ENCODE measurements around the gene MRPL11. TPM values are rescaled to one million over a fixed set of nuclear protein-coding genes. Genes with fewer than 3 reads are reported as not detected.

MRPL11 gene
- 22.7 TPM for total RNA-seq
- 10 to 100 TPM; 80.4 to 96.9 (median 84.5) TPM for polyA plus RNA-seq

DNA sequence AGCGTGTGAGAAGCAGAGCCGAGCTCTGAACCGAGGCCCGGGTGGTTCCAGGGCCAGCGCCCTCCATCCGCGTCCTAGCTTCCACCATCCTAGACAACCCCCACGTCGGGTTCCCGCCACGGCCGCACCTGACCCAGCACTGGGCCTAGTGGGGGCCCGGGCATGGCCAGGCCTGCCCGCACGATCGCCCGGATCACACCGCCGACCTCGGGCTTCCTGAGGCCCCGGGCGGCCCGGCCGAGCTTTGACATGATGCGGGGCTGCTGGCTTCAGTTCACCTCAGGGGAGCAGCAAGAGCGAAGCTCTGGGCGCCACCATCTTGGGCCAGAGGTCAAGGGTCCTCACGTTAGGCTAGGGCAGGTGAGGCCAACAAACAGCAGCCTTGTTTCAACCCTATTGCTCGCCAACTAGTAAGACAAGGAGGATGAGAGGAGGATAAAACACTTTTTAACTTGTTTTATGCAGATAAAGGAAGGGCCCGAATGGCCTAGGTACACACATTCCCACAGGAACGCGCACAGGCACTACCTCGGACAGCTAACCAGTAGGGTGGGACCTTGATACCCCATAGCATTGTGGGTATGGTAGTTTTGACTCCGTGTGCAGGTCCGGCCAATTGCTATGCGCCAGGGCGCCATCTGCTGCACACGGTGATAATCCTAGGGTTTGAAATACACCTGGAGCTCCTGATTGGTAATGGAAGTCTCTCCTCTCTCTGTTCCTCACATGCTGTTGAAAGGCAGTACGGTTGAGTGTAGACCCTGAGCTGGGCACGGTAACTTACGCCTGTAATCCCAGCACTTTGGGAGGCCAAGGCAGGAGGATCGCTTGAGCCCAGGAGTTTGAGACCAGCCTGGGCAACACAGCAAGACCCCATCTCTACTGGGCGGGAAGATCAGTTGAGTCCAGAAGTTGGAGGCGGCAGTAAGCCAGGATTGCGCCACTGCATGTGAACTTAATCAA lies at the start of gene MRPL11:
Gene MRPL11 (minus strand): TSS at position 345 of the 963 bp plus-strand sequence. CDS start 94 bp downstream, at position 251.
- Histone ChIP-seq H3K36me3 (ENCODE audit: control insufficient read depth, insufficient read depth, low read length) (peaks cover 23% of the 10 kb centered on the region), H3K27ac (ENCODE audit: insufficient read depth, low read length, poor library complexity, severe bottlenecking) (peak within 1 kb of the TSS; percentile 74), H3K4me1 (ENCODE audit: control insufficient read depth, insufficient read depth, low read length, poor library complexity, severe bottlenecking) (no peaks in the 10 kb centered on the region), H3K4me3 (ENCODE audit: low read depth, low read length) (peak within 1 kb of the TSS; percentile 94), H3K9me3 (ENCODE audit: control insufficient read depth in 2 of 2, low read length in 2 of 2) (peaks cover 8 to 13% of the 10 kb centered on the region in 2 experiments), H3K27me3 (ENCODE audit: control insufficient read depth, insufficient read depth, low read length) (no peaks in the 10 kb centered on the region)
- ATAC-seq (ENCODE audit: low read depth in 2 of 2) (peak; percentile 98 to 99), DNase-seq (peak; percentile 82 to 94 (median 93))
- H3K4me3 Mint-ChIP-seq, result peak within 1 kb of the TSS; percentile 76 to 92 (median 84)
- peaks cover 0 to 16% (median 2%) of the 10 kb centered on the region in 4 donors for H3K4me1 Mint-ChIP-seq
- H3K27me3 Mint-ChIP-seq, result no peaks in the 10 kb centered on the region
- H3K27ac Mint-ChIP-seq, result peak within 1 kb of the TSS; percentile 91 to 99 (median 99)
- H3K9me3 Mint-ChIP-seq, result peaks cover 0 to 10% (median 3%) of the 10 kb centered on the region in 7 donors
- peaks cover 15% of the 10 kb centered on the region for H3K36me3 Mint-ChIP-seq

- Histone ChIP-seq H3K4me3 (ENCODE audit: low read depth, low read length) (no peak overlapping the region), H3K9me3 (ENCODE audit: control insufficient read depth in 2 of 2, low read length in 2 of 2) (no peaks in the 10 kb centered on the region), H3K36me3 (ENCODE audit: control insufficient read depth, insufficient read depth, low read length) (peaks cover 41% of the 10 kb centered on the region), H3K4me1 (ENCODE audit: control insufficient read depth, insufficient read depth, low read length, poor library complexity, severe bottlenecking) (peaks cover 12% of the 10 kb centered on the region), H3K27me3 (ENCODE audit: control insufficient read depth, insufficient read depth, low read length) (no peaks in the 10 kb centered on the region), H3K27ac (ENCODE audit: insufficient read depth, low read length, poor library complexity, severe bottlenecking) (no peak overlapping the region)
- ATAC-seq (ENCODE audit: low read depth in 2 of 2) (no peak), DNase-seq (no peak)
- Mint-ChIP-seq H3K4me3 (no peak overlapping the region), H3K27ac (no peak overlapping the region), H3K27me3 (no peaks in the 10 kb centered on the region), H3K9me3 (no peaks in the 10 kb centered on the region), H3K36me3 (peaks cover 23% of the 10 kb centered on the region), H3K4me1 (peaks cover 0 to 20% (median 16%) of the 10 kb centered on the region in 4 donors)
Observed at GRCh38 chr11:66484806-66485380, 46.2 kb upstream of the MRPL11 start.

DNA sequence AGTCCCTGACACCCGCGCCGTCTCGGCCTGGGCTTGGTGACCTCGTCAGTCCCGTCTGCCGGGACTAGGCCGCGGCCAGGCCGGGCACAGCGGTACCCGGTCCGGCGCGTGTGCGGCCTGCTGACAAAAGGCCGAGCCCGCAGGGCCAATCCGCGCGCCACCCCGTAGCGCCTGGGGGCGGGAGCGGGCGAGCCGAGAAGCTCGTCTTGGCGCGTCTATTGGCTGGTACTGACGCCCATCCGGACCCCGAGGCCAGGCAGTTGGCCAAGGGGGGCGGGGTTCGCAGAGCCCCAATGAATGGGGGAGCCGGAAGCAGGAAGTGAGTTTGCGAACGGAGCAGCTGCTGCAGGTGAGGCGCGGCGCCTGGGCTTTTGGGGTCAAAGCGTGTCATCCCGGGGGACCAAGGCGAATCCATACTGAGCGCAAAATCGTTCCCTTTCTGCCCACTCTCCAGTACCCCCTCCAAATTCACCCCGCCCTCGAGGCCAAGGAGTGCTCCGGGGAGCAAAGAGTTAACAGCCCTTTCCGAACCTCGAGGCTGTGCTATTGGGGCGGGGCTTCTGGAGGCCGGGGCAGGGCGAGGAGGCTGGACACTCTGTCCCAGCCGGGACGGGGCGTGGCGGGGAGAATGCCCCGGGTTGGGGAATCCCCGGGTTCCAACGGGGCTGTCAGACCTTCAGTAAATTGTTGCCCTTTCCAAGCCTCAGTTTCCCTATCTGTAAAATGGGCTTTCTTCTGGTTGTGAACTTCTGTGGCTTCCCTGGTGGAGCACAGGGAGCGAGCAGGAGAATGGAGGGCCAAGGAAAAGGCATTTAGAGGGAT lies 41.7 kb upstream of the MRPL11 start, which contains the start of gene DPP3:
Gene DPP3 (plus strand): TSS at position 318 of the 822 bp plus-strand sequence. CDS start 1,767 bp downstream, outside the sequence.
- peak within 1 kb of the TSS; percentile 79 for H3K4me3 ChIP-seq (ENCODE audit: low read depth, low read length)
- H3K9me3 ChIP-seq (ENCODE audit: control insufficient read depth in 2 of 2, low read length in 2 of 2), result no peaks in the 10 kb centered on the region
- Mint-ChIP-seq H3K27me3 (peaks cover 4% of the 10 kb centered on the region), H3K9me3 (no peaks in the 10 kb centered on the region), H3K4me3 (peak within 1 kb of the TSS; percentile 91 to 96 (median 94)), H3K4me1 (peaks cover 0 to 39% (median 30%) of the 10 kb centered on the region in 4 donors), H3K27ac (peak within 1 kb of the TSS; percentile 86 to 94 (median 90)), H3K36me3 (peaks cover 5% of the 10 kb centered on the region)
- peaks cover 23% of the 10 kb centered on the region for H3K4me1 ChIP-seq (ENCODE audit: control insufficient read depth, insufficient read depth, low read length, poor library complexity, severe bottlenecking)
- H3K27me3 ChIP-seq (ENCODE audit: control insufficient read depth, insufficient read depth, low read length), result no peaks in the 10 kb centered on the region
- peak within 1 kb of the TSS; percentile 76 for H3K27ac ChIP-seq (ENCODE audit: insufficient read depth, low read length, poor library complexity, severe bottlenecking)
- peak; percentile 93 to 98 (median 95) for DNase-seq
- peaks cover 10% of the 10 kb centered on the region for H3K36me3 ChIP-seq (ENCODE audit: control insufficient read depth, insufficient read depth, low read length)
- ATAC-seq (ENCODE audit: low read depth in 2 of 2), result peak; percentile 98

GRCh38 chr11:66479394-66480116 lies 40.9 kb upstream of the MRPL11 start:
- H3K9me3 ChIP-seq (ENCODE audit: control insufficient read depth in 2 of 2, low read length in 2 of 2), result no peaks in the 10 kb centered on the region
- no peak for ATAC-seq (ENCODE audit: low read depth in 2 of 2)

DNA sequence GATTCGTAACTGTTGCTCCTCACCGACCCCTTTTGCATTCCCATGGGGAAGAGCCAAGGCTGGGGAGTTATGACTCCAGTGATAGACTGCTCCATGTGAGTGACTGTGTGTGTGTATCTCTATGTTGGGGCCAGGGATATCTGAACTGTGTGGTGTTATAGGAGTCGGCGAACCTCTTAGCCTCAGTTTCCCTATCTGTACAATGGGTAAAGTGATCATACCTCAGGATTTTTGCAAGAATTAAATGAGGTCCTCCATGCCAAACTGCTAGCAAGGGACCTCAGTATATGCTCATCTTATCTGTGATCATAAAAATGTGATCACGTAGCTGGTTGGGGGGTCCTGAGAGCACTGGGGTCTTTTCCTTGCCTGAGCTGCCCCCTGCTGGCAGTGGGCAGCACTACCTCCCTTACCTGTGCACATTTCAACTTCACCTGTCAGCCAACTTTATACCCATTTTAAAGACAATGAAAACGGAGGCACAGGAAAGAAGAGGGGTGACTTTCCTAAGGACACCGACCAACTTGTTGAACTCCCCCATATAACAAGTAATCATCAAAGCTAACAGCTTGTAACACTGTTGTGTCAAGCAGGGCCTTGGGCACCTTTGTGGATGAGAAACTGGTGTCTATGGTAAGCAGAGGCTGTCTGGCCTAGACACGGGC lies 40.2 kb upstream of the MRPL11 start:
- Histone ChIP-seq H3K4me1 (ENCODE audit: control insufficient read depth, insufficient read depth, low read length, poor library complexity, severe bottlenecking) (peaks cover 23% of the 10 kb centered on the region), H3K36me3 (ENCODE audit: control insufficient read depth, insufficient read depth, low read length) (peaks cover 6% of the 10 kb centered on the region), H3K9me3 (ENCODE audit: control insufficient read depth in 2 of 2, low read length in 2 of 2) (no peaks in the 10 kb centered on the region), H3K27ac (ENCODE audit: insufficient read depth, low read length, poor library complexity, severe bottlenecking) (no peak overlapping the region), H3K27me3 (ENCODE audit: control insufficient read depth, insufficient read depth, low read length) (no peaks in the 10 kb centered on the region), H3K4me3 (ENCODE audit: low read depth, low read length) (peak overlapping the region; percentile 79)
- Mint-ChIP-seq H3K4me3 (peak overlapping the region; percentile 91 to 96 (median 94)), H3K9me3 (no peaks in the 10 kb centered on the region), H3K27me3 (peaks cover 4% of the 10 kb centered on the region), H3K27ac (peak overlapping the region; percentile 32 to 94 (median 90)), H3K4me1 (peaks cover 0 to 38% (median 30%) of the 10 kb centered on the region in 4 donors), H3K36me3 (peaks cover 8% of the 10 kb centered on the region)
- ATAC-seq (ENCODE audit: low read depth in 2 of 2) (no peak), DNase-seq (peak in 2 of 3 donors; percentile 41 to 59)

More at GRCh38 chr11:66479394-66480116, 40.9 kb upstream of the MRPL11 start:
- H3K36me3 Mint-ChIP-seq, result peaks cover 4% of the 10 kb centered on the region
- H3K9me3 Mint-ChIP-seq, result no peaks in the 10 kb centered on the region
- H3K27me3 Mint-ChIP-seq, result peaks cover 4% of the 10 kb centered on the region
- H3K27ac ChIP-seq (ENCODE audit: insufficient read depth, low read length, poor library complexity, severe bottlenecking), result peak overlapping the region; percentile 76
- H3K27me3 ChIP-seq (ENCODE audit: control insufficient read depth, insufficient read depth, low read length), result no peaks in the 10 kb centered on the region
- peak overlapping the region; percentile 91 to 96 (median 94) for H3K4me3 Mint-ChIP-seq
- H3K4me3 ChIP-seq (ENCODE audit: low read depth, low read length), result peak overlapping the region; percentile 79
- DNase-seq, result no peak
- peaks cover 0 to 39% (median 30%) of the 10 kb centered on the region in 4 donors for H3K4me1 Mint-ChIP-seq
- H3K36me3 ChIP-seq (ENCODE audit: control insufficient read depth, insufficient read depth, low read length), result peaks cover 6% of the 10 kb centered on the region
- H3K27ac Mint-ChIP-seq, result peak overlapping the region; percentile 43 to 94 (median 90)
- H3K4me1 ChIP-seq (ENCODE audit: control insufficient read depth, insufficient read depth, low read length, poor library complexity, severe bottlenecking), result peaks cover 23% of the 10 kb centered on the region

DNA sequence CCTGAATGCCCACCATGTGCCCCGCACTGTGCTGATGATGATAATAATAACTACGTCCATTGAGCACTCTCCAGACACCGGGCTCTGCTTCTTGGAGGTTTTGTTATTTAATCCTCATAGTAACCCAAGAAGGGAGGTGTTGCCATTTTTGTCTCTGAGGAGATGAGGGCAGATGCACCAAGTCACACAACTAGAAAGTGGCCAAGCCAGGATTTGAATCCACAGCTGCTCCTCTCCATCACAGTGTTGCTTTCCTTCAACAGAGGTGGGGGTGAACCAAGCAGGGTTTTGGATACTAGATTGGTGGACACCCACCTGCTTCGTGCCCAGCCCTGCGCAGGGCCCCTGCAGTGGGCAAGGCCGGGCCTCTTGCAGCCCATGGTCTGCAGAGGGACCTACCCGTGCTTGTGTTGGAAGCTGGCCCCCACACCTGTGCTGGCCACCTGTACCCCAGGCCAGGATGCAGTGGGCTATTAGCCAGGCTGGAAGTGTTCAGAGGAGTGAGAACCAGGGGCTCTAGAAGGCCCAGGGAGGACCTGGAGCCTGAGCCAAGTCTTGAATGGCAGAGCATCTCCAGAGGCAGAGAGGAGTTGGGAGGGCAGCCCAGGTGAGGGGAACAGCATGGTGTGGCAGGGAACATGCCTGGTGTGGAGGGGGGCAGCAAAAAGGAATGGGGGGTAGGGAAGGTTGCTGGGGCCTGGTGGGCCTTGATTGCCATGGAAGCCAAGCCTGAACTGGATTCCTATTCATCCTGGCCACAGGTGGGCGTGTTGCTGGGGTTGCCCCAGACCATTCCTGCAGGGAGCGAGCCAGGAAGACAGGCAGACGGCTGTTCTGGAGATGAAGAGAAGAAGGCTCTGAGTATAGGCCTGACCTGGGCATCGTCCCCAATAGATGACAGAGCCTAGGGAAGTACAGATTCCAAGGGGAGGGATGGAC lies 38.9 kb upstream of the MRPL11 start:
- H3K27ac Mint-ChIP-seq, result peak overlapping the region in 1 of 3 donors; percentile 33
- no peaks in the 10 kb centered on the region for H3K27me3 ChIP-seq (ENCODE audit: control insufficient read depth, insufficient read depth, low read length)
- no peak for ATAC-seq (ENCODE audit: low read depth in 2 of 2)
- H3K4me1 Mint-ChIP-seq, result peaks cover 0 to 33% (median 23%) of the 10 kb centered on the region in 4 donors
- H3K36me3 Mint-ChIP-seq, result peaks cover 6% of the 10 kb centered on the region
- no peak for DNase-seq
- peak overlapping the region; percentile 5 for H3K27ac ChIP-seq (ENCODE audit: insufficient read depth, low read length, poor library complexity, severe bottlenecking)
- no peaks in the 10 kb centered on the region for H3K9me3 Mint-ChIP-seq
- H3K36me3 ChIP-seq (ENCODE audit: control insufficient read depth, insufficient read depth, low read length), result peaks cover 1% of the 10 kb centered on the region
- H3K4me3 Mint-ChIP-seq, result peak overlapping the region; percentile 22 to 87 (median 62)
- H3K4me3 ChIP-seq (ENCODE audit: low read depth, low read length), result no peak overlapping the region
- H3K9me3 ChIP-seq (ENCODE audit: control insufficient read depth in 2 of 2, low read length in 2 of 2), result no peaks in the 10 kb centered on the region
- H3K27me3 Mint-ChIP-seq, result peaks cover 4% of the 10 kb centered on the region
- peaks cover 23% of the 10 kb centered on the region for H3K4me1 ChIP-seq (ENCODE audit: control insufficient read depth, insufficient read depth, low read length, poor library complexity, severe bottlenecking)

All from CD4-positive, CD25-positive, alpha-beta regulatory T cell (primary cell).